Panc1 (cell line): ENCODE results near the gene FZD7. TPM values are rescaled to one million over a fixed set of nuclear protein-coding genes. Genes with fewer than 3 reads are reported as not detected.

Experiments used
- ATAC-seq: fragments of 200-7000 bp; cut with Tn5 transposase; 2 replicates; pipeline ENCODE4 v1.9.1; 2020; ENCODE audit warnings: mild to moderate bottlenecking, moderate library complexity
- BruUV-seq: library from RNA; stranded (reverse); fragments of 400-500 nt; replicated peaks from 2 replicates; lab custom pipeline; 2021; lab: Mats Ljungman, UMichigan
- CTCF ChIA-PET: fragments of 300-600 bp; sonication (Branson Sonifier 250); formaldehyde crosslinking; loops from one replicate; lab custom pipeline; 2022; ENCODE audit warnings: antibody characterized with exemption; lab: Charles Lee
- POLR2A ChIA-PET: fragments of 300-600 bp; sonication (Branson Sonifier 250); formaldehyde crosslinking; loops from one replicate; lab custom pipeline; 2022; ENCODE audit warnings: antibody characterized with exemption; lab: Charles Lee
- DNase-seq: peaks from one replicate; pipeline ENCODE4 v3.0.0-alpha.2; 2010; ENCODE audit warnings: low read depth, low spot score
- H3K27ac ChIP-seq: 2 replicates; pipeline ENCODE4 v1.5.1; 2011; ENCODE audit warnings: mild to moderate bottlenecking, low read length, inconsistent platforms
- H3K27me3 ChIP-seq: fragments of 200-500 bp; sonication (Bioruptor generic); 2 replicates; pipeline ENCODE4 v1.6.0; 2014; ENCODE audit warnings: low read length, inconsistent platforms; ENCODE audit not compliant: control insufficient read depth, insufficient read depth
- H3K36me3 ChIP-seq: fragments of 200-500 bp; sonication (Bioruptor generic); 2 replicates; pipeline ENCODE4 v1.5.1; 2014; ENCODE audit warnings: inconsistent platforms, mild to moderate bottlenecking, low read length, moderate library complexity; ENCODE audit not compliant: control insufficient read depth, insufficient read depth
- H3K4me1 ChIP-seq: 2 replicates; pipeline ENCODE4 v1.5.1; 2011; ENCODE audit warnings: inconsistent platforms, mild to moderate bottlenecking, low read length, moderate library complexity; ENCODE audit not compliant: control insufficient read depth, insufficient read depth
- H3K4me3 ChIP-seq, 2 experiments: 2 replicates each; pipeline ENCODE4 v1.5.1; 2011 to 2012; ENCODE audit warnings: low read depth in 2 of 2, low read length in 2 of 2, mild to moderate bottlenecking in 2 of 2, inconsistent platforms in 1 of 2, moderate library complexity in 1 of 2
- H3K9me3 ChIP-seq: fragments of 200-500 bp; sonication (Bioruptor generic); 2 replicates; pipeline ENCODE4 v1.5.1; 2014; ENCODE audit warnings: low read depth, mild to moderate bottlenecking, inconsistent platforms, low read length, moderate library complexity; ENCODE audit not compliant: control insufficient read depth, insufficient read depth
- POLR2AphosphoS5 ChIP-seq: IDR thresholded peaks from 2 replicates; pipeline ENCODE4 v1.6.1; 2012; ENCODE audit warnings: mild to moderate bottlenecking, low read depth, low read length, moderate library complexity
- SIN3A ChIP-seq: IDR thresholded peaks from 2 replicates; pipeline ENCODE4 v1.6.1; 2012; ENCODE audit warnings: low read depth, mild to moderate bottlenecking, low read length, moderate library complexity, borderline replicate concordance; ENCODE audit not compliant: insufficient read depth
- TCF7L2 ChIP-seq: IDR thresholded peaks from 2 replicates; pipeline ENCODE4 v1.6.1; 2011; ENCODE audit warnings: mild to moderate bottlenecking, low read depth, low read length, inconsistent platforms
- in situ Hi-C: cut with HindIII; loops from 2 replicates; pipeline ENCODE4 v1.10.0; 2016; ENCODE audit warnings: low sequenced_read_pairs, low pct_unique_long_range_greater_than_20kb
- intact Hi-C: fragments of 100-400 bp; cut with micrococcal nuclease; formaldehyde crosslinking; loops from one replicate; pipeline ENCODE4 v1.10.0; 2022; ENCODE audit not compliant: unreplicated experiment
- total RNA-seq: library from RNA; stranded (reverse); gene quantifications from one replicate; pipeline ENCODE4 v1.2.1, GENCODE V29; 2021; ENCODE audit not compliant: unreplicated experiment
- TF ChIP-seq, protein P1 (sequence below): fragments of 450-650 bp; IDR thresholded peaks from 2 replicates; pipeline ENCODE4 v1.5.1; 2017; ENCODE audit warnings: mild to moderate bottlenecking
- TF ChIP-seq, protein P2 (sequence below), 2 experiments: IDR thresholded peaks; 2 replicates each; pipeline ENCODE4 v1.6.1; 2011 to 2012; ENCODE audit warnings: low read depth in 2 of 2, control low read depth in 1 of 2, low read length in 1 of 2, mild to moderate bottlenecking in 1 of 2, moderate library complexity in 1 of 2; ENCODE audit not compliant: insufficient read depth in 1 of 2

The FZD7 gene
- total RNA-seq, 1 experiment from 2014 or later: 38.1 TPM

DNA sequence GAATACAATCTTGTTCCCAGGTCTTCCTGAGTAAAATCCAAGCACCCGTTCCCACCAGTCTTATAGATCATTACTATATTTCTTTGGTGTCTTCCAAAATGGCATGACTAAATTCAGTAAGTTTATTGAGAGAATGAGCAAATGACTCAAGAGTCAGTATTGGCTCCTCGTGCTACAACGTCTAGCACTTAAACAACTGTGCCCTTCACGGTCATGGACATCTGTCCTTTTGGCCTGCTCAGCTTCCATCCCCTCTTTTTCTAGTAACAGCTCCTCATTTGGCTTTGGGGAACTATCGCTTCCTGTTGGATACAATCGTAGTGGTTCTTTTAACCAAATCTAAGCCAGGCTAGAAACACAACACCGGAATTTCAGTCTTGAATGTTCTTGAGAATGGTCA, 24.1 kb upstream of the FZD7 start:
- Histone ChIP-seq H3K4me1 (0 out of 2 replicates have a peak, but pooled peaks cover under 1% of the 10 kb centered on the region), H3K27ac (no peak overlapping the region)
- POLR2A ChIA-PET: no interaction called here

DNA sequence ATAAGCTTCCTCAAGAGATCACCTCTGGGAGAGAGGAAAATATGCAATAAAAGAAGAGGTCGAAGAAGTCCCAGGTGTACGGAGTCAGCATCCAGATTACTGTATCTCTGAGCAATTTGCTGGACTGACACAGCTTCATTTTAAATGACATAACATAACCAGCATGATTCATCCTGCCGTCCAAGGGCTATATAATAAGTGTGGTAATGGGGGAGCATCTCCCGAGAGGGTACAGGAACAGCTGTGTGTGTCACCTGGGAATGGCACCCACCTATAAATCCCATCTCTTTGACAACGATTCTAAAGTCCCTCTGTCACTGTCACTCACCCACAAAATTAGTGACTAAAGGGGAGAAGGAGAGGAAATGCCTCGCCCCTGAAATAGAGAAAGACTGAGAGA, 19.3 kb upstream of the FZD7 start:
- Histone ChIP-seq H3K4me1 (0 out of 2 replicates have a peak, but pooled peaks cover 2% of the 10 kb centered on the region), H3K36me3 (no peaks in the 10 kb centered on the region), H3K27ac (no peak overlapping the region), H3K9me3 (no peaks in the 10 kb centered on the region), H3K4me3 (no peak overlapping the region), H3K27me3 (no peaks in the 10 kb centered on the region)
- in situ Hi-C loops (no loop called here), intact Hi-C loops (no loop called here)
- BruUV-seq: no TSS peak
- ChIA-PET CTCF (no interaction called here), POLR2A (no interaction called here)
- TF ChIP-seq TCF7L2 (no peak), SIN3A (no peak), POLR2AphosphoS5 (no peak)
- TF ChIP-seq, protein P1, sequence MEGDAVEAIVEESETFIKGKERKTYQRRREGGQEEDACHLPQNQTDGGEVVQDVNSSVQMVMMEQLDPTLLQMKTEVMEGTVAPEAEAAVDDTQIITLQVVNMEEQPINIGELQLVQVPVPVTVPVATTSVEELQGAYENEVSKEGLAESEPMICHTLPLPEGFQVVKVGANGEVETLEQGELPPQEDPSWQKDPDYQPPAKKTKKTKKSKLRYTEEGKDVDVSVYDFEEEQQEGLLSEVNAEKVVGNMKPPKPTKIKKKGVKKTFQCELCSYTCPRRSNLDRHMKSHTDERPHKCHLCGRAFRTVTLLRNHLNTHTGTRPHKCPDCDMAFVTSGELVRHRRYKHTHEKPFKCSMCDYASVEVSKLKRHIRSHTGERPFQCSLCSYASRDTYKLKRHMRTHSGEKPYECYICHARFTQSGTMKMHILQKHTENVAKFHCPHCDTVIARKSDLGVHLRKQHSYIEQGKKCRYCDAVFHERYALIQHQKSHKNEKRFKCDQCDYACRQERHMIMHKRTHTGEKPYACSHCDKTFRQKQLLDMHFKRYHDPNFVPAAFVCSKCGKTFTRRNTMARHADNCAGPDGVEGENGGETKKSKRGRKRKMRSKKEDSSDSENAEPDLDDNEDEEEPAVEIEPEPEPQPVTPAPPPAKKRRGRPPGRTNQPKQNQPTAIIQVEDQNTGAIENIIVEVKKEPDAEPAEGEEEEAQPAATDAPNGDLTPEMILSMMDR: no peak
- ATAC-seq (no peak), DNase-seq (no peak)

More for the DNA sequence above, 24.1 kb upstream of the FZD7 start:
- Histone ChIP-seq H3K36me3 (no peaks in the 10 kb centered on the region), H3K9me3 (no peaks in the 10 kb centered on the region), H3K27me3 (no peaks in the 10 kb centered on the region), H3K4me3 (no peak overlapping the region)
- TF ChIP-seq, protein P1: no peak
- TF ChIP-seq SIN3A (no peak), POLR2AphosphoS5 (no peak), TCF7L2 (no peak)
- TF ChIP-seq, protein P2, sequence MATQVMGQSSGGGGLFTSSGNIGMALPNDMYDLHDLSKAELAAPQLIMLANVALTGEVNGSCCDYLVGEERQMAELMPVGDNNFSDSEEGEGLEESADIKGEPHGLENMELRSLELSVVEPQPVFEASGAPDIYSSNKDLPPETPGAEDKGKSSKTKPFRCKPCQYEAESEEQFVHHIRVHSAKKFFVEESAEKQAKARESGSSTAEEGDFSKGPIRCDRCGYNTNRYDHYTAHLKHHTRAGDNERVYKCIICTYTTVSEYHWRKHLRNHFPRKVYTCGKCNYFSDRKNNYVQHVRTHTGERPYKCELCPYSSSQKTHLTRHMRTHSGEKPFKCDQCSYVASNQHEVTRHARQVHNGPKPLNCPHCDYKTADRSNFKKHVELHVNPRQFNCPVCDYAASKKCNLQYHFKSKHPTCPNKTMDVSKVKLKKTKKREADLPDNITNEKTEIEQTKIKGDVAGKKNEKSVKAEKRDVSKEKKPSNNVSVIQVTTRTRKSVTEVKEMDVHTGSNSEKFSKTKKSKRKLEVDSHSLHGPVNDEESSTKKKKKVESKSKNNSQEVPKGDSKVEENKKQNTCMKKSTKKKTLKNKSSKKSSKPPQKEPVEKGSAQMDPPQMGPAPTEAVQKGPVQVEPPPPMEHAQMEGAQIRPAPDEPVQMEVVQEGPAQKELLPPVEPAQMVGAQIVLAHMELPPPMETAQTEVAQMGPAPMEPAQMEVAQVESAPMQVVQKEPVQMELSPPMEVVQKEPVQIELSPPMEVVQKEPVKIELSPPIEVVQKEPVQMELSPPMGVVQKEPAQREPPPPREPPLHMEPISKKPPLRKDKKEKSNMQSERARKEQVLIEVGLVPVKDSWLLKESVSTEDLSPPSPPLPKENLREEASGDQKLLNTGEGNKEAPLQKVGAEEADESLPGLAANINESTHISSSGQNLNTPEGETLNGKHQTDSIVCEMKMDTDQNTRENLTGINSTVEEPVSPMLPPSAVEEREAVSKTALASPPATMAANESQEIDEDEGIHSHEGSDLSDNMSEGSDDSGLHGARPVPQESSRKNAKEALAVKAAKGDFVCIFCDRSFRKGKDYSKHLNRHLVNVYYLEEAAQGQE (IDR thresholded peaks at IDR 0.05; ENCODE audit: insufficient read depth in 1 of 2, low read depth in 2 of 2, low read length in 1 of 2): no peak
- CTCF ChIA-PET: no interaction called here
- BruUV-seq: no TSS peak
- ATAC-seq (no peak), DNase-seq (no peak)
- in situ Hi-C loops (no loop called here), intact Hi-C loops (no loop called here)
